Muscle of leg (tissue), 11 donors: Measurements from ENCODE around the gene TTC22. TPM values are rescaled to one million over a fixed set of nuclear protein-coding genes. Genes with fewer than 3 reads are reported as not detected.

Source experiments
- DNase-seq: peaks from one replicate; pipeline ENCODE4 v3.0.0; 2013
- H3K27ac ChIP-seq: one replicate; pipeline ENCODE4 v1.5.1; 2013; ENCODE audit warnings: mild to moderate bottlenecking, low read length, control low read depth
- H3K27me3 ChIP-seq: one replicate; pipeline ENCODE4 v1.6.1; 2013; ENCODE audit warnings: low read length; ENCODE audit not compliant: control insufficient read depth, insufficient read depth
- H3K36me3 ChIP-seq: one replicate; pipeline ENCODE4 v1.6.1; 2013; ENCODE audit warnings: low read length; ENCODE audit not compliant: control insufficient read depth, insufficient read depth
- H3K4me1 ChIP-seq: one replicate; pipeline ENCODE4 v1.6.1; 2013; ENCODE audit warnings: low read length; ENCODE audit not compliant: control insufficient read depth, insufficient read depth
- H3K4me3 ChIP-seq: one replicate; pipeline ENCODE4 v1.5.1; 2013; ENCODE audit warnings: low read length, control low read depth
- H3K9me3 ChIP-seq: replicated peaks from 2 replicates; pipeline ENCODE4 v1.6.1; 2013; ENCODE audit warnings: low read depth, low read length; ENCODE audit not compliant: control insufficient read depth
- WGBS: methylation state at CpG from one replicate; pipeline ENCODE4 v1.1.5; 2013; ENCODE audit warnings: missing lambda C conversion rate; ENCODE audit not compliant: insufficient coverage; 5-methylcytosine and 5-hydroxymethylcytosine counted together
- polyA plus RNA-seq, 8 donors: library from polyadenylated mRNA; unstranded; fragments of 120-200 nt; gene quantifications; one replicate each; pipeline versions ENCODE4 v1.2.1 to v1.2.3, GENCODE V29; 2013; ENCODE audit warnings: inconsistent platforms in 1 of 8, low replicate concordance in 1 of 8; ENCODE audit not compliant: insufficient read length in 8 of 8, insufficient read depth in 1 of 8
- total RNA-seq: library from RNA; stranded (reverse); fragments of 120-200 nt; gene quantifications from one replicate; pipeline ENCODE4 v1.2.4, GENCODE V29; 2013

The TTC22 gene
- total and polyA plus RNA-seq, 9 donors = 0.04 to 1.7 (median 0.13) TPM; not detected in 1

- 21% methylated on average over 2 of the region's 4 CpGs for WGBS
- no peak for DNase-seq
- no peaks in the 10 kb centered on the region for H3K27me3 ChIP-seq
Observed at GRCh38 chr1:54751426-54751825, 49.7 kb downstream of the TTC22 start.

GRCh38 chr1:54750596-54750995, 50.5 kb downstream of the TTC22 start:
- H3K36me3 ChIP-seq = peaks cover 2% of the 10 kb centered on the region
- no peaks in the 10 kb centered on the region for H3K4me1 ChIP-seq
- H3K27ac ChIP-seq = no peak overlapping the region
- no peak for DNase-seq
- H3K9me3 ChIP-seq = no peaks in the 10 kb centered on the region
- no peaks in the 10 kb centered on the region for H3K27me3 ChIP-seq
- 84% methylated on average over 4 of the region's 6 CpGs for WGBS
- no peak overlapping the region for H3K4me3 ChIP-seq

More at GRCh38 chr1:54751426-54751825, 49.7 kb downstream of the TTC22 start:
- no peak overlapping the region for H3K27ac ChIP-seq
- no peaks in the 10 kb centered on the region for H3K4me1 ChIP-seq
- peaks cover 5% of the 10 kb centered on the region for H3K36me3 ChIP-seq
- no peak overlapping the region for H3K4me3 ChIP-seq
- no peaks in the 10 kb centered on the region for H3K9me3 ChIP-seq

- DNase-seq = no peak
- WGBS = 84% methylated on average over 11 of the region's 14 CpGs
- peaks cover 9% of the 10 kb centered on the region for H3K36me3 ChIP-seq
Observed at GRCh38 chr1:54748094-54748835, 52.9 kb downstream of the TTC22 start.

GRCh38 chr1:54745864-54746263, 55.3 kb downstream of the TTC22 start:
- no peak for DNase-seq
- Histone ChIP-seq H3K4me1 (peaks cover 4% of the 10 kb centered on the region), H3K9me3 (no peaks in the 10 kb centered on the region), H3K27me3 (no peaks in the 10 kb centered on the region), H3K27ac (no peak overlapping the region), H3K36me3 (peaks cover 31% of the 10 kb centered on the region), H3K4me3 (no peak overlapping the region)
- 100% methylated on average over 3 of the region's 4 CpGs for WGBS

More at GRCh38 chr1:54748094-54748835, 52.9 kb downstream of the TTC22 start:
- Histone ChIP-seq H3K27me3 (no peaks in the 10 kb centered on the region), H3K4me3 (no peak overlapping the region), H3K27ac (no peak overlapping the region), H3K4me1 (no peaks in the 10 kb centered on the region), H3K9me3 (no peaks in the 10 kb centered on the region)

- Histone ChIP-seq H3K9me3 (no peaks in the 10 kb centered on the region), H3K4me3 (no peak overlapping the region), H3K27ac (no peak overlapping the region), H3K27me3 (no peaks in the 10 kb centered on the region), H3K4me1 (peaks cover 4% of the 10 kb centered on the region), H3K36me3 (peaks cover 36% of the 10 kb centered on the region)
- DNase-seq = no peak
- 80% methylated on average over 5 of the region's 6 CpGs for WGBS
Observed at GRCh38 chr1:54745274-54745673, 55.8 kb downstream of the TTC22 start.

- WGBS = no CpG with 5 or more reads among the region's 3 CpGs
Observed at GRCh38 chr1:54744696-54745095, 56.4 kb downstream of the TTC22 start.

GRCh38 chr1:54743416-54744226, 57.5 kb downstream of the TTC22 start:
- Histone ChIP-seq H3K27me3 (no peaks in the 10 kb centered on the region), H3K4me1 (peaks cover 4% of the 10 kb centered on the region), H3K9me3 (no peaks in the 10 kb centered on the region), H3K4me3 (no peak overlapping the region), H3K36me3 (peaks cover 50% of the 10 kb centered on the region), H3K27ac (no peak overlapping the region)
- no peak for DNase-seq
- WGBS = 77% methylated on average over 9 of the region's 12 CpGs

More at GRCh38 chr1:54744696-54745095, 56.4 kb downstream of the TTC22 start:
- Histone ChIP-seq H3K4me3 (no peak overlapping the region), H3K9me3 (no peaks in the 10 kb centered on the region), H3K27me3 (no peaks in the 10 kb centered on the region), H3K4me1 (peaks cover 4% of the 10 kb centered on the region), H3K27ac (no peak overlapping the region), H3K36me3 (peaks cover 42% of the 10 kb centered on the region)
- no peak for DNase-seq

- Histone ChIP-seq H3K4me1 (peaks cover 4% of the 10 kb centered on the region), H3K4me3 (no peak overlapping the region), H3K27ac (no peak overlapping the region), H3K9me3 (no peaks in the 10 kb centered on the region), H3K36me3 (peaks cover 61% of the 10 kb centered on the region), H3K27me3 (no peaks in the 10 kb centered on the region)
- DNase-seq = peak; percentile 49
- 34% methylated on average over 3 of the region's 4 CpGs for WGBS
Observed at GRCh38 chr1:54742282-54742681, 58.8 kb downstream of the TTC22 start.

- H3K27ac ChIP-seq = no peak overlapping the region
- no peaks in the 10 kb centered on the region for H3K9me3 ChIP-seq
- H3K4me1 ChIP-seq = peaks cover 4% of the 10 kb centered on the region
- no peak overlapping the region for H3K4me3 ChIP-seq
- no peak for DNase-seq
- WGBS = 93% methylated on average over 3 of the region's 4 CpGs
- H3K27me3 ChIP-seq = no peaks in the 10 kb centered on the region
- H3K36me3 ChIP-seq = peaks cover 68% of the 10 kb centered on the region
Observed at GRCh38 chr1:54741531-54741930, 59.6 kb downstream of the TTC22 start.

- H3K36me3 ChIP-seq = peaks cover 73% of the 10 kb centered on the region
Observed at GRCh38 chr1:54738244-54738643, 62.9 kb downstream of the TTC22 start.

More at GRCh38 chr1:54738244-54738643, 62.9 kb downstream of the TTC22 start:
- no peaks in the 10 kb centered on the region for H3K9me3 ChIP-seq
- H3K4me3 ChIP-seq = no peak overlapping the region
- H3K4me1 ChIP-seq = peaks cover 4% of the 10 kb centered on the region
- H3K27ac ChIP-seq = no peak overlapping the region
- no peaks in the 10 kb centered on the region for H3K27me3 ChIP-seq
- 100% methylated on average over 2 of the region's 6 CpGs for WGBS
- no peak for DNase-seq
